Activated gamma-delta T cell (primary cell): ENCODE measurements around the gene TEX261.
"Not testable (repeated sequence)": the region's sequence is repeated elsewhere in the genome, so short reads cannot be mapped to it uniquely, and the experiment has no call there.

Experiments used
- DNase-seq: peaks from one replicate; lab custom pipeline; 2025; lab: John Stamatoyannopoulos, UW
- total RNA-seq, 2 donors: gene quantifications; one replicate each; lab custom pipeline; 2026; lab: John Stamatoyannopoulos, UW

TEX261 gene
- 32.3 to 35.2 reads per million in 2 donors for total RNA-seq

GRCh38 chr2:70994699-70995425 lies at the start of gene TEX261:
Gene TEX261, minus strand, starts transcription at chr2:70994873. Its CDS starts 116 bp downstream, at chr2:70994757.
- DNase-seq: peak; percentile 88

DNA sequence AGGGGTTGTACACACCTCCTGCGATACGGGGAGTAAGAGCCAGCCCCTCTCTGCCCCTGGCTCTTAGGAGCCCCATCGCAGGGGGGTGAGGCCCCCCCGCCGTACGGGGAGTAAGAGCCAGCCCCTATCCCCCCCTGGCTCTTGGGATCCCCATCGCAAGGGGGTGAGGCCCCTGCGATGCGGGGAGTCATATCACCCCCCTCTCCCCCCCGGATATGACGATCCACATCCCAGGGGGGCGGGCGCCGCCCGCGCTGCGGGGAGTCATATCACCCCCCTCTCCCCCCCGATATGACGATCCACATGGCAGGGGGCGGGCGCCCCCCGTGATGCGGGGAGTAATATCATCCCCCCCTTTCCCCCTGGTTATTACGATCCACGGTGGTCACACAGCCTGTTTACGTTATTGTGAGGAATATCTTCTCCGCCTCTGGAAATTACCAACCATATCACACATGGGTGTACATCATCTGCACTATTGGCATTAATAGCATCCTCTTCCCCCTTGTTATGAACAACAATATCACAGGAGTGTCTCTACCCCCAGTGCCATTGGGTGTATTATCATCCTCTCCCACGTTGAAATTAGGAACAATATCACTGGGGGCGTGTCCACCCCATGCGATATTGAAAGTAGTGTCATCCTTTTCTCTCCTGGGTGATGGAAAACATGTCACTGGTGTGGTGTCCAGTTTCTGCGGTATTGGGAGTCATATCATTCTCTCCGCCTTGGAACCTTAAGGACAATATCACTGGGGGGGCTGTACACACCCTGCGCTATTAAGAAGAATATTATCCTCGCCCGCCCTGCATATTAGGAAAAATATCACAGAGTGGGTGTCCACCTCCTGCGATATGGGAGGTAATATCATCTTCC lies 49.1 kb upstream of the TEX261 start:
- no peak for DNase-seq

DNA sequence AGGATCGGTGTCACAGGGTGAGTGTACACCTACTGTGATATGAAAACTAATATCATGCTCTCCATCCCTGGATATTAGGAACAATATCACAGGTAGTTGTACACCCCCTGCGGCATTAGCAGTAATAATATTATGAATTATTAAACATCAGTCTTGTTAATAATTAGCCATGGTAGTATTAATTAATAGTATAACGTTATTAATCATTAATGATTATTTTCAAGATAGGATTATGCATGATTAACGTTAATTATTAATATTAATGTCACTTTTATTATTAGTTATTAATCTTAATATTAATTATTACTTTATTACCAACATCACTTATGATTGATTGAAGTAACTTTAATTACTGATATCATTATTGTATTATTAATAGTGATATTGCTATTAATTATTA lies 47.6 kb upstream of the TEX261 start:
- no peak for DNase-seq

- not testable (repeated sequence) for DNase-seq
Measured at GRCh38 chr2:71036296-71036695, 41.6 kb upstream of the TEX261 start.

- DNase-seq: not testable (repeated sequence)
Measured at GRCh38 chr2:71023553-71024243, 29.0 kb upstream of the TEX261 start.

- not testable (repeated sequence) for DNase-seq
Measured at GRCh38 chr2:71021394-71021793, 26.7 kb upstream of the TEX261 start.

DNA sequence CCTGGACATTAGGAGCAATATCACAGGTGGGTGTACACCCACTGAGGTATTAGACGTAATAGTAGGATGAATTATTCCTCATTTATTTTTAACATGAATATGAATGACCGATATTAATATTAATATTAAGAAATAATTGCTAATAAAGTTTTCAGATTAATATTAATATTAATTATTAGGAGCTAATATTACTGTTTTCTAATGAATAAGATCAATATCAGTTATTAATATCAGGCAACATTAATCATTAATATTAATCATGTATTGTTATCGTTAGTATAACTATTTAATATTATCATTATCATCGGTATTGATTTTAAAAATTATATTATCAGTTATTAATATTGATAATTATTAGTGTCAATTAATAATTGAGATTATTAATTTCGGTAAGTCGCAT lies 25.3 kb upstream of the TEX261 start:
- DNase-seq: not testable (repeated sequence)

GRCh38 chr2:71018625-71019024 lies 24.0 kb upstream of the TEX261 start:
- no peak for DNase-seq

- not testable (repeated sequence) for DNase-seq
Measured at GRCh38 chr2:71011786-71012185, 17.1 kb upstream of the TEX261 start.

DNA sequence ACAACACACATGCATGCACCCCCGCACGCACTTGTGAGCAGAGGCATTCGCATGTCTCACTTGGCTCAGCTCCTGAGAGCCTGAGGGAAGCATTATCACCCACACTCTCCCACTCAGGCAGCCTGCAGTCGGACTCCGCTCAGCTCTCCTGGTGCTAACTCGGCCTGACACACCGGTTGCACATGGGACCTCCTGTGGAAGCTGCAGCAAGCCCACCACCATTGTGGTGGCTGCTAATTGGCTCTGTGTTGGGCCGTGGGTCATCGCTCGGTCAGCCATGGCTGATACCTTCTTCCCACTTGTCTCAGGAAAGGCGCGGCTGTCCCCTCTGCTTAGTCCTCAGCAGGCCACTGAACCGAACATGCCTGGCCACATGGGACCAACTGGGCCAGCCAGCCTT lies 13.7 kb upstream of the TEX261 start:
- no peak for DNase-seq

- DNase-seq: no peak
Measured at GRCh38 chr2:71006955-71007799, 12.5 kb upstream of the TEX261 start.

DNA sequence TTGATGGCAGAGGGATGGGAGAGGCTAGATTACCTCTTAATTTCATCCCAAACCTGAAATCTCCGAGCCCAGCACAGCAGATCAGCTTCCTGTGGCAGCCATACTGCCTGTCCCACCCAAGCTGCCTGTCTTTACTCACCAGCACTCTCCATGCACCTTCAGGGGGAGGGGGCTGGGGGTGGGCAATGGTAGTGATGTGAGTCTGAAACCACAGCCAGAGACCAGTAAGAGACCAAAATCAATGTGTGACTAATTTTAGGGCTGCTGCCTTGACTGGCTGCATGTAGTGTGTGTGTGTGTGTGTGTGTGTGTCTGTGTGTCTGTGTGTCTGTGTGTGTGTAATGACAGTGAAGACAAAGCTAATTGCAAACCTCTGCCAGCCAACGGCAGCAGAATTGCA lies 11.7 kb upstream of the TEX261 start:
- no peak for DNase-seq

DNA sequence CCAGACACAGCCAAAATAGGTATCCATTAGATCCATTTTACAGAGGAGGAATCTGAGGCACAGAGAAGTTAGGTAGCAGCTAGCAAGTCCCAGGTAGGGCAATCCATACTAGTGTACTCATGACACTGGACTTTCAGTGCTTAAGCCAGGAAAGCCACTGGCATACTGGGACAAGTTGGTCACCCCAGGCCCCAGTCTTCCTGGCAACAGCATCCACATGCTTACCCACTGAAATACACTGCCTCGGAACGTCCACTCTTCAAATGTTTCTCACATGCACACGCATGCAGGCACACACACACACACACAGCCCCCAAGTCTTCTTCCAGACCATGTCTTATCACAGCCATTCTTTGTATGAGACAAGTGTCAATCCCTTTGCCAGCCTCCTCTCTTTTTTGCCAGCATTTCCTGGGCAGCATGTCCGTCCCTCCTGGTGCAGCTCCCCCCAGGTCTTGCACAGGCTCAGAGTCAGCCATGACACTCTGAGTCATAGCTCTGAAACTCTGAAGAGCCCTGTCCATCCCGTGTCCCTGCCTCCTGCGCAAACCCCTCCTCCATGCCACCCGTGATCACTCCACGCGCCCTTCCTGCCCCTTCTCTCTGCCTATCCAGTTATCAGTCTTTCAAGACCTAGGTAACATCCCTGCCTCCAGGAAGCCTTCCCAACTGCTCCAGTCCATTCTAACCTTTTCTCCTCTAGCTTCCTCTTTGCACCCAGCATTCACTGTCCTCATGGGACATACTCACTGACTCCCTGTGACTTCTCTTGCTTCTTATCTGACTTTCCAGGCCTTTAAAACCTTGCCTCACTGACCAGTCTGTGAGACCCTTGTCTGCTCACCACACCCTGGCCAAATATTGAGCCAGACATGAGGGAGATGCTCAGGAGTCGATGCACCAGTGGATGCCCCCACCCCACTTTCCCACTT lies 10.9 kb upstream of the TEX261 start:
- no peak for DNase-seq

GRCh38 chr2:71004857-71005256 lies 10.2 kb upstream of the TEX261 start:
- DNase-seq: no peak

DNA sequence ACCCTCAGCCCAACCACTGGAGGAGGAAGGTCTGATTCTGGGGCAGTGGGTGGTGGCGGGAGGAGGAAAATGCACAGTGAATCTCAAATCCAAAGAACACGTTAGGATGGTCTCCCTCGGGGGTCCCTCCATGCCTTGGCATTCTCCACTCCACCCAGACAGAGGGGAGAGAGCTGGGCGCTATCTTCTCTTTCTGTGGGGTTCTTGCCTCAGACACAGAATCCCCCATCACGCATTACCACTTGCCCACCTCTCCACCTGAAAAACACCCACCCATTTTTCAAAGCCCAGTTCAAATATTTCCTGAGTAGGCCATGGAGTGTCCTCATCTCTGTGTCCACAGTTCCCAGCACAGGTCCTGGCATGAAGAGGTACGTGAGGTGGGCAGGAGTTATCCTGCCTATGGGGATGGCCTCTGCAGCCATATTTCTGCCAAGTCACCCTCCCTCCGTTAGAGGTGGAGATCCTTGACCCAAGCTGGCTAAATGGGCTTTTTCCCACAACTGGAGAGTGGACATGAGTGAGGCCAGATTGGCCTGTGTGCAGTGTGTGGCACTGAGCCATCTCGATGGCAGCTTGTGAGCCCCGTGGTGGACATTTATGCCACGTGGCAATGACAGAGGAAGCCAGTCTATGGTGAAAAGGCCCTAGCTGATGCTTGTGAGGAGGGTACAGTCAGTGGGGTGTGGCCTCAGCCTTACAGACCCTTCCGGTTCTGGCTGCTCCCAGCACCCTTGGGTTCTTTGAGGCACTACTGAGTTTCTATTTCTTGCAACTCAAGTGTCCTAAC lies 9.5 kb upstream of the TEX261 start:
- no peak for DNase-seq

DNA sequence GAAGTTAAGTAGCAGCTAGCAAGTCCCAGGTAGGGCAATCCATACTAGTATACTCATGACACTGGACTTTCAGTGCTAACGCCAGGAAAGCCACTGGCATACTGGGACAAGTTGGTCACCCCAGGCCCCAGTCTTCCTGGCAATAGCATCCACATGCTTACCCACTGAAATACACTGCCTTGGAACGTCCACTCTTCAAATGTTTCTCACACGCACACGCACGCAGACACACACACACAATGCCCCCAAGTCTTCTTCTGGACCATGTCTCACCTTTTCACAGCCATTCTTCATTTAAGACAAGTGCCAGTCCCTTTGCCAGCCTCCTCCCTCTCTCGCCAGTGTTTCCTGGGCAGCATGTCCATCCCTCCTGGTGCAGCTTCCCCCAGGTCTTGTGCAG lies 8.7 kb upstream of the TEX261 start:
- DNase-seq: no peak

GRCh38 chr2:71001981-71002570 lies 7.4 kb upstream of the TEX261 start:
- no peak for DNase-seq

DNA sequence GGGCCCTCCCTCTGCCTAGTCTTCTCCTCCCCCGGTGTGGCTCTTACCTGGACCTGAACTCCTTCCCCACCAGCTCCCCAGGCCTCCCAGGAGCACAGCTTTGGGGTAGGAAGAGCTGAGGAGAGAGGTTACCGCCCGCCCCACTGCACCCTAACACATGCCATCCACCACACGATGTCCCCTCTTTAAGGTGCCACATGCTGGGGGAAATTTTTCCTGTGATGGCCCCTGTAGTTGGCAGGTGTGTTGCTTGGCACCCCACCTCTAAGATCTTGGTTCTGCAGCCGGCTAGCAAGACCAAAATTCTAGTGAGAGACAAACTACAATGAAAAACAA lies 6.9 kb upstream of the TEX261 start:
- no peak for DNase-seq
